PC-3 (cell line): ENCODE data around the gene ADGRV1.

Experiments
- CTCF ChIP-seq: fragments of 300-600 bp; sonication (generic); conservative IDR thresholded peaks from 2 replicates; pipeline ENCODE4 v1.5.1; 2017; ENCODE audit warnings: antibody characterized with exemption, low read depth, mild to moderate bottlenecking, low read length
- EZH2 ChIP-seq: fragments of 300-600 bp; sonication (generic); IDR thresholded peaks from one replicate; pipeline ENCODE4 v1.6.1; 2017; ENCODE audit warnings: antibody characterized with exemption, mild to moderate bottlenecking, low read length; ENCODE audit not compliant: unreplicated experiment
- EZH2phosphoT487 ChIP-seq: fragments of 300-600 bp; sonication (generic); IDR thresholded peaks from 2 replicates; pipeline ENCODE4 v1.6.1; 2018; ENCODE audit warnings: mild to moderate bottlenecking, antibody characterized with exemption, low read length, borderline replicate concordance

- TF ChIP-seq CTCF = no peak
- TF ChIP-seq EZH2phosphoT487 = no peak
- no peak for TF ChIP-seq EZH2
Observed at GRCh38 chr5:90959262-90959661, 400.7 kb downstream of the ADGRV1 start.
